NCI-H2029 (cell line): ENCODE measurements around the gene SMCHD1.
"Not testable (repeated sequence)": the region's sequence is repeated elsewhere in the genome, so short reads cannot be mapped to it uniquely, and the experiment has no call there.

Experiments
- DNase-seq: peaks from one replicate; lab custom pipeline; 2025; lab: John Stamatoyannopoulos, UW

SMCHD1 gene

GRCh38 chr18:2657788-2658458 is 2.4 kb downstream of the SMCHD1 start:
- DNase-seq, result peak; percentile 20

- not testable (repeated sequence) for DNase-seq
These were observed 5.3 kb downstream of the SMCHD1 start for GRCh38 chr18:2660849-2661248.

GRCh38 chr18:2662288-2662687 is 6.8 kb downstream of the SMCHD1 start:
- DNase-seq, result not testable (repeated sequence)

GRCh38 chr18:2662990-2663389 is 7.5 kb downstream of the SMCHD1 start:
- no peak for DNase-seq

- DNase-seq, result no peak
These were observed 16.9 kb downstream of the SMCHD1 start for GRCh38 chr18:2672410-2672809.

GRCh38 chr18:2672872-2673271 is 17.3 kb downstream of the SMCHD1 start:
- DNase-seq, result no peak

- not testable (repeated sequence) for DNase-seq
These were observed 23.4 kb downstream of the SMCHD1 start for GRCh38 chr18:2678933-2679332.

GRCh38 chr18:2680216-2680792 is 24.8 kb downstream of the SMCHD1 start:
- DNase-seq, result no peak

- no peak for DNase-seq
These were observed 26.6 kb downstream of the SMCHD1 start for GRCh38 chr18:2681993-2682603.

- DNase-seq, result no peak
These were observed 27.5 kb downstream of the SMCHD1 start for GRCh38 chr18:2683055-2683454.

- no peak for DNase-seq
These were observed 30.9 kb downstream of the SMCHD1 start for GRCh38 chr18:2686349-2686968.

- no peak for DNase-seq
These were observed 32.0 kb downstream of the SMCHD1 start for GRCh38 chr18:2687390-2688001.

- DNase-seq, result no peak
These were observed 37.0 kb downstream of the SMCHD1 start for GRCh38 chr18:2692508-2692907.

- DNase-seq, result no peak
These were observed 41.7 kb downstream of the SMCHD1 start for GRCh38 chr18:2697184-2697583.

- DNase-seq, result no peak
These were observed 43.5 kb downstream of the SMCHD1 start for GRCh38 chr18:2699001-2699400.

GRCh38 chr18:2704541-2704940 is 49.0 kb downstream of the SMCHD1 start:
- no peak for DNase-seq

GRCh38 chr18:2706903-2707302 is 51.4 kb downstream of the SMCHD1 start:
- DNase-seq, result no peak

- no peak for DNase-seq
These were observed 52.1 kb downstream of the SMCHD1 start for GRCh38 chr18:2707551-2708168.

- no peak for DNase-seq
These were observed 53.8 kb downstream of the SMCHD1 start for GRCh38 chr18:2709316-2709715.

GRCh38 chr18:2714140-2714539 is 58.6 kb downstream of the SMCHD1 start:
- no peak for DNase-seq

- no peak for DNase-seq
These were observed 60.5 kb downstream of the SMCHD1 start for GRCh38 chr18:2715990-2716389.
